ENCODE results near the gene SLC16A12.
"Not testable (repeated sequence)": the region's sequence is repeated elsewhere in the genome, so short reads cannot be mapped to it uniquely, and the experiment has no call there.

DNA sequence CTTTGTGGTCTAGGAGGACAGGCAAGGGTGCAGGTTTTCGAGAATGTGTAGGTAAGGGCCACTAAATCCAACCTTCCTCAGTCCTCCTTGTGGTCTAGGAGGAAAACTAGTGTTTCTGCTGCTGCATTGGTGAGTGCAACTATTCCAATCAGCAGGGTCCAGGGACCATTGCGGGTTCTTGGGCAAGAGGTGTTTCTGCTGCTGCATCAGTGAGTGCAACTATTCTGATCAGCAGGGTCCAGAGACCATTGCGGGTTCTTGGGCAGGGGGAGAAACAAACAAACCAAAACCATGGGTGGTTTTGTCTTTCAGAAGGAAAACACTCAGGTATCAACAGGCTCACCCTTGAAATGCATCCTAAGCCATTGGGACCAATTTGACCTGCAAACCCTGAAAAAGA, 127.6 kb downstream of the SLC16A12 start:
- TF ChIP-seq, protein P1, sequence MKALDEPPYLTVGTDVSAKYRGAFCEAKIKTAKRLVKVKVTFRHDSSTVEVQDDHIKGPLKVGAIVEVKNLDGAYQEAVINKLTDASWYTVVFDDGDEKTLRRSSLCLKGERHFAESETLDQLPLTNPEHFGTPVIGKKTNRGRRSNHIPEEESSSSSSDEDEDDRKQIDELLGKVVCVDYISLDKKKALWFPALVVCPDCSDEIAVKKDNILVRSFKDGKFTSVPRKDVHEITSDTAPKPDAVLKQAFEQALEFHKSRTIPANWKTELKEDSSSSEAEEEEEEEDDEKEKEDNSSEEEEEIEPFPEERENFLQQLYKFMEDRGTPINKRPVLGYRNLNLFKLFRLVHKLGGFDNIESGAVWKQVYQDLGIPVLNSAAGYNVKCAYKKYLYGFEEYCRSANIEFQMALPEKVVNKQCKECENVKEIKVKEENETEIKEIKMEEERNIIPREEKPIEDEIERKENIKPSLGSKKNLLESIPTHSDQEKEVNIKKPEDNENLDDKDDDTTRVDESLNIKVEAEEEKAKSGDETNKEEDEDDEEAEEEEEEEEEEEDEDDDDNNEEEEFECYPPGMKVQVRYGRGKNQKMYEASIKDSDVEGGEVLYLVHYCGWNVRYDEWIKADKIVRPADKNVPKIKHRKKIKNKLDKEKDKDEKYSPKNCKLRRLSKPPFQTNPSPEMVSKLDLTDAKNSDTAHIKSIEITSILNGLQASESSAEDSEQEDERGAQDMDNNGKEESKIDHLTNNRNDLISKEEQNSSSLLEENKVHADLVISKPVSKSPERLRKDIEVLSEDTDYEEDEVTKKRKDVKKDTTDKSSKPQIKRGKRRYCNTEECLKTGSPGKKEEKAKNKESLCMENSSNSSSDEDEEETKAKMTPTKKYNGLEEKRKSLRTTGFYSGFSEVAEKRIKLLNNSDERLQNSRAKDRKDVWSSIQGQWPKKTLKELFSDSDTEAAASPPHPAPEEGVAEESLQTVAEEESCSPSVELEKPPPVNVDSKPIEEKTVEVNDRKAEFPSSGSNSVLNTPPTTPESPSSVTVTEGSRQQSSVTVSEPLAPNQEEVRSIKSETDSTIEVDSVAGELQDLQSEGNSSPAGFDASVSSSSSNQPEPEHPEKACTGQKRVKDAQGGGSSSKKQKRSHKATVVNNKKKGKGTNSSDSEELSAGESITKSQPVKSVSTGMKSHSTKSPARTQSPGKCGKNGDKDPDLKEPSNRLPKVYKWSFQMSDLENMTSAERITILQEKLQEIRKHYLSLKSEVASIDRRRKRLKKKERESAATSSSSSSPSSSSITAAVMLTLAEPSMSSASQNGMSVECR (CRISPR knock-in tag; IDR thresholded peaks at IDR 0.05; ENCODE audit: borderline replicate concordance): not testable (repeated sequence)
- not testable (repeated sequence) for TF ChIP-seq ESRRA (CRISPR knock-in tag; IDR thresholded peaks at IDR 0.05; ENCODE audit: borderline replicate concordance); TP53 (CRISPR knock-in tag; IDR thresholded peaks at IDR 0.05); TEAD4 (CRISPR knock-in tag; IDR thresholded peaks at IDR 0.05); NR3C1 (CRISPR knock-in tag; conservative IDR thresholded peaks at IDR 0.05; ENCODE audit: low read depth); ZNF219 (CRISPR knock-in tag; IDR thresholded peaks at IDR 0.05; ENCODE audit: borderline replicate concordance)
- TF ChIP-seq, protein P2, sequence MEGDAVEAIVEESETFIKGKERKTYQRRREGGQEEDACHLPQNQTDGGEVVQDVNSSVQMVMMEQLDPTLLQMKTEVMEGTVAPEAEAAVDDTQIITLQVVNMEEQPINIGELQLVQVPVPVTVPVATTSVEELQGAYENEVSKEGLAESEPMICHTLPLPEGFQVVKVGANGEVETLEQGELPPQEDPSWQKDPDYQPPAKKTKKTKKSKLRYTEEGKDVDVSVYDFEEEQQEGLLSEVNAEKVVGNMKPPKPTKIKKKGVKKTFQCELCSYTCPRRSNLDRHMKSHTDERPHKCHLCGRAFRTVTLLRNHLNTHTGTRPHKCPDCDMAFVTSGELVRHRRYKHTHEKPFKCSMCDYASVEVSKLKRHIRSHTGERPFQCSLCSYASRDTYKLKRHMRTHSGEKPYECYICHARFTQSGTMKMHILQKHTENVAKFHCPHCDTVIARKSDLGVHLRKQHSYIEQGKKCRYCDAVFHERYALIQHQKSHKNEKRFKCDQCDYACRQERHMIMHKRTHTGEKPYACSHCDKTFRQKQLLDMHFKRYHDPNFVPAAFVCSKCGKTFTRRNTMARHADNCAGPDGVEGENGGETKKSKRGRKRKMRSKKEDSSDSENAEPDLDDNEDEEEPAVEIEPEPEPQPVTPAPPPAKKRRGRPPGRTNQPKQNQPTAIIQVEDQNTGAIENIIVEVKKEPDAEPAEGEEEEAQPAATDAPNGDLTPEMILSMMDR (IDR thresholded peaks at IDR 0.05): not testable (repeated sequence)
- TF ChIP-seq, protein P3, sequence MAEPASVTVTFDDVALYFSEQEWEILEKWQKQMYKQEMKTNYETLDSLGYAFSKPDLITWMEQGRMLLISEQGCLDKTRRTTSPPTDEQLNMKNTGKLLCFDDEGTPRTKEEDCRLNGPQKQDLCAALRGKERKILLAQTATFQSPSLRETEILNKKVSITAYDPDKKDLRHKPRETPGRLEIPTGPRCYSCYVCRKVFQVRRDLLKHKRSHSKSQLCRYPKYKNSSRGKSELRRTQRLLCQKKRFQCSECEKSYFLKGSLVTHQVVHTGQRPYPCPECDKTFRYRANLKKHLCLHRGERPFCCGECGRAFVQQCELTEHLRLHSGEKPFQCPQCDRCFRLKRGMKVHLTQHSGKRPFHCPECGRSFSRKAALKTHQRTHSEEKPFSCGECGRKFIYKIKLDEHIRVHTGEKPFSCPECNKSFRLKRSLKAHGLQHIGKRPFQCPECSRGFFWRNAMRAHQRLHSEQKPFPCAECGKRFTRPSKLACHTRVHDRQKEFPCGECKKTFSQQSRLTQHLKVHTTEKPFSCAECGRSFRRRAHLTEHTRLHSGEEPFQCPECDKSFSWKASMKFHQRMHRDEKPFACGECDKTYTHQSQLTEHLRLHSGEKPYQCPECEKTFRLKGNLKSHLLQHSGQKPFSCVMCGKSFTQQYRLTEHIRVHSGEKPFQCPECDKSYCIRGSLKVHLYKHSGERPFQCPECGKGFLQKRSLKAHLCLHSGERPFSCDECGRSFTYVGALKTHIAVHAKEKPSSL (CRISPR knock-in tag; conservative IDR thresholded peaks at IDR 0.05): not testable (repeated sequence)
- TF ChIP-seq, protein P4, sequence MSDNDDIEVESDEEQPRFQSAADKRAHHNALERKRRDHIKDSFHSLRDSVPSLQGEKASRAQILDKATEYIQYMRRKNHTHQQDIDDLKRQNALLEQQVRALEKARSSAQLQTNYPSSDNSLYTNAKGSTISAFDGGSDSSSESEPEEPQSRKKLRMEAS (CRISPR knock-in tag; IDR thresholded peaks at IDR 0.05): not testable (repeated sequence)
- TF ChIP-seq, protein P5, sequence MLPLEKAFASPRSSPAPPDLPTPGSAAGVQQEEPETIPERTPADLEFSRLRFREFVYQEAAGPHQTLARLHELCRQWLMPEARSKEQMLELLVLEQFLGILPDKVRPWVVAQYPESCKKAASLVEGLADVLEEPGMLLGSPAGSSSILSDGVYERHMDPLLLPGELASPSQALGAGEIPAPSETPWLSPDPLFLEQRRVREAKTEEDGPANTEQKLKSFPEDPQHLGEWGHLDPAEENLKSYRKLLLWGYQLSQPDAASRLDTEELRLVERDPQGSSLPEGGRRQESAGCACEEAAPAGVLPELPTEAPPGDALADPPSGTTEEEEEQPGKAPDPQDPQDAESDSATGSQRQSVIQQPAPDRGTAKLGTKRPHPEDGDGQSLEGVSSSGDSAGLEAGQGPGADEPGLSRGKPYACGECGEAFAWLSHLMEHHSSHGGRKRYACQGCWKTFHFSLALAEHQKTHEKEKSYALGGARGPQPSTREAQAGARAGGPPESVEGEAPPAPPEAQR (CRISPR knock-in tag; IDR thresholded peaks at IDR 0.05): not testable (repeated sequence)
- TF ChIP-seq, protein P6, sequence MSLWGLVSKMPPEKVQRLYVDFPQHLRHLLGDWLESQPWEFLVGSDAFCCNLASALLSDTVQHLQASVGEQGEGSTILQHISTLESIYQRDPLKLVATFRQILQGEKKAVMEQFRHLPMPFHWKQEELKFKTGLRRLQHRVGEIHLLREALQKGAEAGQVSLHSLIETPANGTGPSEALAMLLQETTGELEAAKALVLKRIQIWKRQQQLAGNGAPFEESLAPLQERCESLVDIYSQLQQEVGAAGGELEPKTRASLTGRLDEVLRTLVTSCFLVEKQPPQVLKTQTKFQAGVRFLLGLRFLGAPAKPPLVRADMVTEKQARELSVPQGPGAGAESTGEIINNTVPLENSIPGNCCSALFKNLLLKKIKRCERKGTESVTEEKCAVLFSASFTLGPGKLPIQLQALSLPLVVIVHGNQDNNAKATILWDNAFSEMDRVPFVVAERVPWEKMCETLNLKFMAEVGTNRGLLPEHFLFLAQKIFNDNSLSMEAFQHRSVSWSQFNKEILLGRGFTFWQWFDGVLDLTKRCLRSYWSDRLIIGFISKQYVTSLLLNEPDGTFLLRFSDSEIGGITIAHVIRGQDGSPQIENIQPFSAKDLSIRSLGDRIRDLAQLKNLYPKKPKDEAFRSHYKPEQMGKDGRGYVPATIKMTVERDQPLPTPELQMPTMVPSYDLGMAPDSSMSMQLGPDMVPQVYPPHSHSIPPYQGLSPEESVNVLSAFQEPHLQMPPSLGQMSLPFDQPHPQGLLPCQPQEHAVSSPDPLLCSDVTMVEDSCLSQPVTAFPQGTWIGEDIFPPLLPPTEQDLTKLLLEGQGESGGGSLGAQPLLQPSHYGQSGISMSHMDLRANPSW (CRISPR knock-in tag; conservative IDR thresholded peaks at IDR 0.05; ENCODE audit: low read depth): not testable (repeated sequence)
- TF ChIP-seq, protein P7, sequence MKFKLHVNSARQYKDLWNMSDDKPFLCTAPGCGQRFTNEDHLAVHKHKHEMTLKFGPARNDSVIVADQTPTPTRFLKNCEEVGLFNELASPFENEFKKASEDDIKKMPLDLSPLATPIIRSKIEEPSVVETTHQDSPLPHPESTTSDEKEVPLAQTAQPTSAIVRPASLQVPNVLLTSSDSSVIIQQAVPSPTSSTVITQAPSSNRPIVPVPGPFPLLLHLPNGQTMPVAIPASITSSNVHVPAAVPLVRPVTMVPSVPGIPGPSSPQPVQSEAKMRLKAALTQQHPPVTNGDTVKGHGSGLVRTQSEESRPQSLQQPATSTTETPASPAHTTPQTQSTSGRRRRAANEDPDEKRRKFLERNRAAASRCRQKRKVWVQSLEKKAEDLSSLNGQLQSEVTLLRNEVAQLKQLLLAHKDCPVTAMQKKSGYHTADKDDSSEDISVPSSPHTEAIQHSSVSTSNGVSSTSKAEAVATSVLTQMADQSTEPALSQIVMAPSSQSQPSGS (CRISPR knock-in tag; IDR thresholded peaks at IDR 0.05; ENCODE audit: borderline replicate concordance, low read depth): not testable (repeated sequence)
- TF ChIP-seq, protein P8, sequence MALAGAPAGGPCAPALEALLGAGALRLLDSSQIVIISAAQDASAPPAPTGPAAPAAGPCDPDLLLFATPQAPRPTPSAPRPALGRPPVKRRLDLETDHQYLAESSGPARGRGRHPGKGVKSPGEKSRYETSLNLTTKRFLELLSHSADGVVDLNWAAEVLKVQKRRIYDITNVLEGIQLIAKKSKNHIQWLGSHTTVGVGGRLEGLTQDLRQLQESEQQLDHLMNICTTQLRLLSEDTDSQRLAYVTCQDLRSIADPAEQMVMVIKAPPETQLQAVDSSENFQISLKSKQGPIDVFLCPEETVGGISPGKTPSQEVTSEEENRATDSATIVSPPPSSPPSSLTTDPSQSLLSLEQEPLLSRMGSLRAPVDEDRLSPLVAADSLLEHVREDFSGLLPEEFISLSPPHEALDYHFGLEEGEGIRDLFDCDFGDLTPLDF (CRISPR knock-in tag; IDR thresholded peaks at IDR 0.05): not testable (repeated sequence)
